Measurements from ENCODE around the gene PGAP6. TPM values are rescaled to one million over a fixed set of nuclear protein-coding genes. Genes with fewer than 3 reads are reported as not detected.

Gene PGAP6
- polyA plus RNA-seq, 2 of the 4 experiments (the other 2 are of a cell fraction): 25.9 to 38.1 TPM

DNA sequence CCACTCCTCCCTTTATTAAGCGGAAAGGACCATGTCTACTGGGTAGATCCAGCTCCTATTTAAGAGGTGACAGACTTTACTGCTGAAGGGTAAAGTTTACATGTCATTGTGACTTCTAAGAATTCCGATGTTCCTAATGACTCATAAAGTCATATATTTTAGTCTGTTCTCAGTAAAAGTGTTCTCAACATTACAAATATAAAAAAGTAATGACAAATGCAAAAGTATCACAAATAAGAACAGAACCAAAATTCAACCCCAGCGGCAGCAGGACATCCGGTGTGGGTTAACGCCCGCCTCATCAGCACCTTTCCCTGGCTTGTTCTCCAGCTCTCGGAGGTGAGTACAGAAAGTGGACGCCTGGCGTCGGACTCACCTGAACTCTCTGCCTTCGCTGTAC lies 36.0 kb downstream of the PGAP6 start:
- Histone ChIP-seq H3K9me3 (no peaks in the 10 kb centered on the region), H3K27ac (no peak overlapping the region), H3K4me1 (peaks cover 6% of the 10 kb centered on the region; the same call in 1 of the 3 replicates), H3K4me2 (no peak overlapping the region), H3K4me3 (no peak overlapping the region)
- FAIRE-seq (no peak), DNase-seq (ENCODE audit: low read depth in 1 of 2, low spot score in 1 of 2) (no peak), ATAC-seq (no peak)
- 90% methylated on average over 11 of the region's 11 CpGs for WGBS (ENCODE audit: missing lambda C conversion rate)
- ChIA-PET POLR2A (no interaction called here), CTCF (interaction anchor here (1.3 to 12.6 kb wide), 3 partner anchors 11 to 280 kb away, joined by 4 to 76 read pairs (median 9); no protein-coding TSS in a partner anchor)
- TF ChIP-seq FOXS1 (CRISPR knock-in tag; IDR thresholded peaks at IDR 0.05): no peak
- TF ChIP-seq ZC3H11A (IDR thresholded peaks at IDR 0.05): no peak
- TF ChIP-seq RARB (CRISPR knock-in tag; IDR thresholded peaks at IDR 0.05): no peak
- TF ChIP-seq TP53 (CRISPR knock-in tag; IDR thresholded peaks at IDR 0.05): no peak
- TF ChIP-seq RAD21 (conservative IDR thresholded peaks at IDR 0.05 in 1 of 2, IDR thresholded peaks at IDR 0.05 in 1 of 2): no peak
- no peak for TF ChIP-seq CBX8 (IDR thresholded peaks at IDR 0.05)
- TF ChIP-seq MAFK (IDR thresholded peaks at IDR 0.05; ENCODE audit: partially characterized antibody): no peak
- TF ChIP-seq KDM1A (IDR thresholded peaks at IDR 0.05; ENCODE audit: low read depth): no peak
- TF ChIP-seq CHD4 (IDR thresholded peaks at IDR 0.05; ENCODE audit: borderline replicate concordance): no peak
- no peak for TF ChIP-seq JUN (IDR thresholded peaks at IDR 0.05)
- TF ChIP-seq FOSB (CRISPR knock-in tag; IDR thresholded peaks at IDR 0.05): no peak
- TF ChIP-seq, protein P1, sequence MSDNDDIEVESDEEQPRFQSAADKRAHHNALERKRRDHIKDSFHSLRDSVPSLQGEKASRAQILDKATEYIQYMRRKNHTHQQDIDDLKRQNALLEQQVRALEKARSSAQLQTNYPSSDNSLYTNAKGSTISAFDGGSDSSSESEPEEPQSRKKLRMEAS (IDR thresholded peaks at IDR 0.05): no peak
- no peak for TF ChIP-seq HOXB5 (CRISPR knock-in tag; IDR thresholded peaks at IDR 0.05)
- TF ChIP-seq, protein P2, sequence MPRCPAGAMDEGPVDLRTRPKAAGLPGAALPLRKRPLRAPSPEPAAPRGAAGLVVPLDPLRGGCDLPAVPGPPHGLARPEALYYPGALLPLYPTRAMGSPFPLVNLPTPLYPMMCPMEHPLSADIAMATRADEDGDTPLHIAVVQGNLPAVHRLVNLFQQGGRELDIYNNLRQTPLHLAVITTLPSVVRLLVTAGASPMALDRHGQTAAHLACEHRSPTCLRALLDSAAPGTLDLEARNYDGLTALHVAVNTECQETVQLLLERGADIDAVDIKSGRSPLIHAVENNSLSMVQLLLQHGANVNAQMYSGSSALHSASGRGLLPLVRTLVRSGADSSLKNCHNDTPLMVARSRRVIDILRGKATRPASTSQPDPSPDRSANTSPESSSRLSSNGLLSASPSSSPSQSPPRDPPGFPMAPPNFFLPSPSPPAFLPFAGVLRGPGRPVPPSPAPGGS (IDR thresholded peaks at IDR 0.05): no peak
- no peak for TF ChIP-seq KDM5A (IDR thresholded peaks at IDR 0.05)
- TF ChIP-seq, protein P3, sequence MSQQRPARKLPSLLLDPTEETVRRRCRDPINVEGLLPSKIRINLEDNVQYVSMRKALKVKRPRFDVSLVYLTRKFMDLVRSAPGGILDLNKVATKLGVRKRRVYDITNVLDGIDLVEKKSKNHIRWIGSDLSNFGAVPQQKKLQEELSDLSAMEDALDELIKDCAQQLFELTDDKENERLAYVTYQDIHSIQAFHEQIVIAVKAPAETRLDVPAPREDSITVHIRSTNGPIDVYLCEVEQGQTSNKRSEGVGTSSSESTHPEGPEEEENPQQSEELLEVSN (IDR thresholded peaks at IDR 0.05; ENCODE audit: borderline replicate concordance, low read depth): no peak
- TF ChIP-seq, protein P4, sequence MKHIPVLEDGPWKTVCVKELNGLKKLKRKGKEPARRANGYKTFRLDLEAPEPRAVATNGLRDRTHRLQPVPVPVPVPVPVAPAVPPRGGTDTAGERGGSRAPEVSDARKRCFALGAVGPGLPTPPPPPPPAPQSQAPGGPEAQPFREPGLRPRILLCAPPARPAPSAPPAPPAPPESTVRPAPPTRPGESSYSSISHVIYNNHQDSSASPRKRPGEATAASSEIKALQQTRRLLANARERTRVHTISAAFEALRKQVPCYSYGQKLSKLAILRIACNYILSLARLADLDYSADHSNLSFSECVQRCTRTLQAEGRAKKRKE (CRISPR knock-in tag; IDR thresholded peaks at IDR 0.05; ENCODE audit: low read depth): no peak
- TF ChIP-seq, protein P5, sequence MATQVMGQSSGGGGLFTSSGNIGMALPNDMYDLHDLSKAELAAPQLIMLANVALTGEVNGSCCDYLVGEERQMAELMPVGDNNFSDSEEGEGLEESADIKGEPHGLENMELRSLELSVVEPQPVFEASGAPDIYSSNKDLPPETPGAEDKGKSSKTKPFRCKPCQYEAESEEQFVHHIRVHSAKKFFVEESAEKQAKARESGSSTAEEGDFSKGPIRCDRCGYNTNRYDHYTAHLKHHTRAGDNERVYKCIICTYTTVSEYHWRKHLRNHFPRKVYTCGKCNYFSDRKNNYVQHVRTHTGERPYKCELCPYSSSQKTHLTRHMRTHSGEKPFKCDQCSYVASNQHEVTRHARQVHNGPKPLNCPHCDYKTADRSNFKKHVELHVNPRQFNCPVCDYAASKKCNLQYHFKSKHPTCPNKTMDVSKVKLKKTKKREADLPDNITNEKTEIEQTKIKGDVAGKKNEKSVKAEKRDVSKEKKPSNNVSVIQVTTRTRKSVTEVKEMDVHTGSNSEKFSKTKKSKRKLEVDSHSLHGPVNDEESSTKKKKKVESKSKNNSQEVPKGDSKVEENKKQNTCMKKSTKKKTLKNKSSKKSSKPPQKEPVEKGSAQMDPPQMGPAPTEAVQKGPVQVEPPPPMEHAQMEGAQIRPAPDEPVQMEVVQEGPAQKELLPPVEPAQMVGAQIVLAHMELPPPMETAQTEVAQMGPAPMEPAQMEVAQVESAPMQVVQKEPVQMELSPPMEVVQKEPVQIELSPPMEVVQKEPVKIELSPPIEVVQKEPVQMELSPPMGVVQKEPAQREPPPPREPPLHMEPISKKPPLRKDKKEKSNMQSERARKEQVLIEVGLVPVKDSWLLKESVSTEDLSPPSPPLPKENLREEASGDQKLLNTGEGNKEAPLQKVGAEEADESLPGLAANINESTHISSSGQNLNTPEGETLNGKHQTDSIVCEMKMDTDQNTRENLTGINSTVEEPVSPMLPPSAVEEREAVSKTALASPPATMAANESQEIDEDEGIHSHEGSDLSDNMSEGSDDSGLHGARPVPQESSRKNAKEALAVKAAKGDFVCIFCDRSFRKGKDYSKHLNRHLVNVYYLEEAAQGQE (IDR thresholded peaks at IDR 0.05): no peak
- no peak for TF ChIP-seq ESRRA (IDR thresholded peaks at IDR 0.05; ENCODE audit: borderline replicate concordance, low read length)

DNA sequence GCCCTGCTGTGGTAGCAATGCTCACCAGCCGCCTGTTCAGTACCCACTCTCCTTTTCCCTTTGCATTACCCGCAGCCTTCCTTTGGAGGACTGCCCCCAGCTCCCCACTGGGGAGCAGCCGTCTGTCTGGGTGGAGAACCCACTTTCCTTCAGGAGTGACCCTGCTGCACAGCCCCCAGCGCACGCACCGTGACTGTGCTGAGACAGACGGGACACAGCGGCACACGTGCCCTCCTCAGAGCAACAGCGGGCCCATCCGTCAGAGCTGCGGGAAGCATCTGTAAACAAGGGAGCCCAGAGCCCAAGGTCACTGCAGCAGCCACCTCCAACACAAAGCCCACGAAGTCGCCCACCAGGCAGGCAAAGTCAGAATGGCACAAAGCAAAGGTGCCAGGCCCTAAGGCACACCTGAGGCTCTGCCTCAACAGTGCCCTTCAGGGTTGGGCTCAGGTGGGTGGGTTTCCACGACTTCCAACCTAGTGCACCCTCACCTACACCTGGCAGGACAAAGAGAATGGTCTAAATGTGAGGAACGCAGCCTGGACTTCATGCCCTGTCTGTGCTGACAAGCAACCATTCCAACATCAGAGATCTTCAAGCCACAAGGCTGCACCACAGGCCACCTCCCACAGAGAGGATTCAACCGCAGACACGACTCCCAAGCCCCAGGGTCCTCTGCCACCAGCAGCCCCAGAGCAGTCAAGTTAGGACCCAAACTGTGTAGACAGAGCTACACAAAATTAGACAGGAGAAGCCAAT lies 39.1 kb downstream of the PGAP6 start:
- H3K4me1 ChIP-seq: peaks cover 14% of the 10 kb centered on the region
- FAIRE-seq: no peak
- no peak overlapping the region for H3K4me2 ChIP-seq
- no peak for ATAC-seq
- H3K4me3 ChIP-seq: no peak overlapping the region
- DNase-seq (ENCODE audit: low read depth in 1 of 2, low spot score in 1 of 2): no peak
- ChIA-PET CTCF (interaction anchor here (0.9 to 1.9 kb wide), 2 partner anchors 9 to 108 kb away, joined by 3 to 8 read pairs; partner anchors contain the start of genes AXIN1 and FAM234A), POLR2A (no interaction called here)
- no peak overlapping the region for H3K27ac ChIP-seq
- 87% methylated on average over 16 of the region's 18 CpGs for WGBS (ENCODE audit: missing lambda C conversion rate)
- H3K9me3 ChIP-seq: no peaks in the 10 kb centered on the region
- no peak for TF ChIP-seq TFCP2L1 (CRISPR knock-in tag; IDR thresholded peaks at IDR 0.05)
- TF ChIP-seq KDM5A (IDR thresholded peaks at IDR 0.05): no peak
- TF ChIP-seq ZSCAN20 (CRISPR knock-in tag; IDR thresholded peaks at IDR 0.05): no peak
- TF ChIP-seq JUN (IDR thresholded peaks at IDR 0.05): no peak
- no peak for TF ChIP-seq SMC3 (IDR thresholded peaks at IDR 0.05)
- TF ChIP-seq, protein P6, sequence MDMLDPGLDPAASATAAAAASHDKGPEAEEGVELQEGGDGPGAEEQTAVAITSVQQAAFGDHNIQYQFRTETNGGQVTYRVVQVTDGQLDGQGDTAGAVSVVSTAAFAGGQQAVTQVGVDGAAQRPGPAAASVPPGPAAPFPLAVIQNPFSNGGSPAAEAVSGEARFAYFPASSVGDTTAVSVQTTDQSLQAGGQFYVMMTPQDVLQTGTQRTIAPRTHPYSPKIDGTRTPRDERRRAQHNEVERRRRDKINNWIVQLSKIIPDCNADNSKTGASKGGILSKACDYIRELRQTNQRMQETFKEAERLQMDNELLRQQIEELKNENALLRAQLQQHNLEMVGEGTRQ (IDR thresholded peaks at IDR 0.05): no peak
- TF ChIP-seq, protein P7, sequence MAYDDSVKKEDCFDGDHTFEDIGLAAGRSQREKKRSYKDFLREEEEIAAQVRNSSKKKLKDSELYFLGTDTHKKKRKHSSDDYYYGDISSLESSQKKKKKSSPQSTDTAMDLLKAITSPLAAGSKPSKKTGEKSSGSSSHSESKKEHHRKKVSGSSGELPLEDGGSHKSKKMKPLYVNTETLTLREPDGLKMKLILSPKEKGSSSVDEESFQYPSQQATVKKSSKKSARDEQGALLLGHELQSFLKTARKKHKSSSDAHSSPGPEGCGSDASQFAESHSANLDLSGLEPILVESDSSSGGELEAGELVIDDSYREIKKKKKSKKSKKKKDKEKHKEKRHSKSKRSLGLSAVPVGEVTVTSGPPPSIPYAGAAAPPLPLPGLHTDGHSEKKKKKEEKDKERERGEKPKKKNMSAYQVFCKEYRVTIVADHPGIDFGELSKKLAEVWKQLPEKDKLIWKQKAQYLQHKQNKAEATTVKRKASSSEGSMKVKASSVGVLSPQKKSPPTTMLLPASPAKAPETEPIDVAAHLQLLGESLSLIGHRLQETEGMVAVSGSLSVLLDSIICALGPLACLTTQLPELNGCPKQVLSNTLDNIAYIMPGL (CRISPR knock-in tag; IDR thresholded peaks at IDR 0.05; ENCODE audit: borderline replicate concordance): no peak
- no peak for TF ChIP-seq MAZ (IDR thresholded peaks at IDR 0.05; ENCODE audit: borderline replicate concordance, low read depth, low read length)
- TF ChIP-seq EHMT2 (IDR thresholded peaks at IDR 0.05; ENCODE audit: low read depth): no peak
- TF ChIP-seq CHD2 (IDR thresholded peaks at IDR 0.05; ENCODE audit: low read length, partially characterized antibody): no peak
- TF ChIP-seq, protein P1 (IDR thresholded peaks at IDR 0.05): no peak
